HepG2 (cell line): ENCODE data around the gene UQCRHL. TPM values are rescaled to one million over a fixed set of nuclear protein-coding genes. Genes with fewer than 3 reads are reported as not detected.

Source experiments
- BCL3 ChIP-seq: sonication (generic); formaldehyde crosslinking; IDR thresholded peaks from 2 replicates; pipeline ENCODE4 v1.5.1; 2020; ENCODE audit warnings: mild to moderate bottlenecking, missing genetic modification reagents, moderate library complexity
- CHCHD3 ChIP-seq: sonication (generic); formaldehyde crosslinking; IDR thresholded peaks from 2 replicates; pipeline ENCODE4 v1.8.0; 2022; ENCODE audit warnings: mild to moderate bottlenecking, missing genetic modification reagents, moderate library complexity
- CHD4 ChIP-seq: fragments of 200-600 bp; sonication (generic); IDR thresholded peaks from 2 replicates; pipeline ENCODE4 v1.7.0; 2017; ENCODE audit warnings: mild to moderate bottlenecking, low read length, borderline replicate concordance
- GFI1 ChIP-seq: sonication (generic); formaldehyde crosslinking; IDR thresholded peaks from 2 replicates; pipeline ENCODE4 v1.5.0; 2020; ENCODE audit warnings: missing genetic modification reagents, mild to moderate bottlenecking, borderline replicate concordance
- GPBP1L1 ChIP-seq: sonication (generic); formaldehyde crosslinking; IDR thresholded peaks from 2 replicates; pipeline ENCODE4 v1.5.0; 2020; ENCODE audit warnings: mild to moderate bottlenecking, missing genetic modification reagents
- ISL2 ChIP-seq: sonication (generic); formaldehyde crosslinking; IDR thresholded peaks from 2 replicates; pipeline ENCODE4 v1.5.0; 2020; ENCODE audit warnings: missing genetic modification reagents
- MAFF ChIP-seq: IDR thresholded peaks from 2 replicates; pipeline ENCODE4 v1.6.1; 2011; ENCODE audit warnings: low read depth, low read length, improper control_type of control experiment
- MEF2D ChIP-seq: sonication (generic); formaldehyde crosslinking; IDR thresholded peaks from 2 replicates; pipeline ENCODE4 v1.5.1; 2020; ENCODE audit warnings: mild to moderate bottlenecking, missing genetic modification reagents
- MIER3 ChIP-seq: IDR thresholded peaks from 2 replicates; pipeline ENCODE4 v1.6.1; 2016; ENCODE audit warnings: missing compliant biosample characterization, borderline replicate concordance
- MLXIP ChIP-seq: sonication (generic); formaldehyde crosslinking; IDR thresholded peaks from 2 replicates; pipeline ENCODE4 v1.9.0; 2021; ENCODE audit warnings: missing genetic modification reagents, borderline replicate concordance
- MTF2 ChIP-seq: sonication (generic); formaldehyde crosslinking; IDR thresholded peaks from 2 replicates; pipeline ENCODE4 v1.5.0; 2020; ENCODE audit warnings: missing genetic modification reagents, borderline replicate concordance
- PCBP2 ChIP-seq: fragments of 200-400 bp; formaldehyde crosslinking; optimal IDR thresholded peaks from 2 replicates; pipeline ENCODE3; 2018; ENCODE audit warnings: low read length, low read depth; ENCODE audit not compliant: poor library complexity, severe bottlenecking
- REL ChIP-seq: sonication (generic); formaldehyde crosslinking; conservative IDR thresholded peaks from 2 replicates; pipeline ENCODE4 v1.8.0; 2022; ENCODE audit warnings: mild to moderate bottlenecking, missing genetic modification reagents, moderate library complexity
- SATB2 ChIP-seq: sonication (generic); formaldehyde crosslinking; IDR thresholded peaks from 2 replicates; pipeline ENCODE4 v1.5.0; 2020; ENCODE audit warnings: missing genetic modification reagents
- SETDB1 ChIP-seq: sonication (generic); formaldehyde crosslinking; IDR thresholded peaks from 2 replicates; pipeline ENCODE4 v1.5.1; 2020; ENCODE audit warnings: missing genetic modification reagents, mild to moderate bottlenecking, borderline replicate concordance
- TAF15 ChIP-seq: fragments of 200-400 bp; formaldehyde crosslinking; IDR thresholded peaks from one replicate; pipeline ENCODE4 v1.6.1; 2018; ENCODE audit warnings: mild to moderate bottlenecking, low read depth, low read length; ENCODE audit not compliant: poor library complexity, severe bottlenecking
- TOPORS ChIP-seq: sonication (generic); formaldehyde crosslinking; IDR thresholded peaks from 2 replicates; pipeline ENCODE4 v1.8.0; 2023; ENCODE audit warnings: mild to moderate bottlenecking, missing genetic modification reagents
- ZMYM4 ChIP-seq: sonication (generic); formaldehyde crosslinking; IDR thresholded peaks from 2 replicates; pipeline ENCODE4 v1.8.1; 2023; ENCODE audit warnings: mild to moderate bottlenecking, missing genetic modification reagents
- ZNF598 ChIP-seq: sonication (generic); formaldehyde crosslinking; IDR thresholded peaks from 2 replicates; pipeline ENCODE4 v1.5.1; 2020; ENCODE audit warnings: mild to moderate bottlenecking, missing genetic modification reagents, borderline replicate concordance
- ZSCAN22 ChIP-seq: sonication (generic); formaldehyde crosslinking; IDR thresholded peaks from 2 replicates; pipeline ENCODE4 v1.4.0; 2020; ENCODE audit warnings: mild to moderate bottlenecking, missing genetic modification reagents
- polyA plus RNA-seq, 8 experiments: library from polyadenylated mRNA; depleted of rRNA in 3 of 8; stranded (reverse) in 7 of 8; unstranded in 1 of 8; fragments of >200 nt; fragmentation: Illumina TruSeq in 4 of 8; extraction: Trizol in 4 of 8; gene quantifications; 2 replicates each; pipeline versions ENCODE4 v1.2.1 to v1.2.3, GENCODE V29; 2011 to 2016; ENCODE audit warnings: low read depth in 4 of 8, missing spikeins in 1 of 8, mixed read lengths in 1 of 8; ENCODE audit not compliant: insufficient read depth in 1 of 8
- total RNA-seq, 5 experiments: library from RNA; depleted of rRNA; stranded (reverse); fragments of >200 nt; fragmentation: Illumina TruSeq; extraction: Trizol; gene quantifications; 2 replicates each; pipeline ENCODE4 v1.2.3, GENCODE V29; 2016; ENCODE audit warnings: low read depth in 1 of 5
- TF ChIP-seq, protein P1 (sequence below): sonication (generic); formaldehyde crosslinking; IDR thresholded peaks from 2 replicates; pipeline ENCODE4 v1.4.0; 2020; ENCODE audit warnings: missing genetic modification reagents, borderline replicate concordance

The UQCRHL gene
- total and polyA plus RNA-seq, 2 of the 13 experiments (the other 11 are each of a cell fraction or from before 2014, with no cell fraction given), result 1.8 to 2.3 TPM

DNA sequence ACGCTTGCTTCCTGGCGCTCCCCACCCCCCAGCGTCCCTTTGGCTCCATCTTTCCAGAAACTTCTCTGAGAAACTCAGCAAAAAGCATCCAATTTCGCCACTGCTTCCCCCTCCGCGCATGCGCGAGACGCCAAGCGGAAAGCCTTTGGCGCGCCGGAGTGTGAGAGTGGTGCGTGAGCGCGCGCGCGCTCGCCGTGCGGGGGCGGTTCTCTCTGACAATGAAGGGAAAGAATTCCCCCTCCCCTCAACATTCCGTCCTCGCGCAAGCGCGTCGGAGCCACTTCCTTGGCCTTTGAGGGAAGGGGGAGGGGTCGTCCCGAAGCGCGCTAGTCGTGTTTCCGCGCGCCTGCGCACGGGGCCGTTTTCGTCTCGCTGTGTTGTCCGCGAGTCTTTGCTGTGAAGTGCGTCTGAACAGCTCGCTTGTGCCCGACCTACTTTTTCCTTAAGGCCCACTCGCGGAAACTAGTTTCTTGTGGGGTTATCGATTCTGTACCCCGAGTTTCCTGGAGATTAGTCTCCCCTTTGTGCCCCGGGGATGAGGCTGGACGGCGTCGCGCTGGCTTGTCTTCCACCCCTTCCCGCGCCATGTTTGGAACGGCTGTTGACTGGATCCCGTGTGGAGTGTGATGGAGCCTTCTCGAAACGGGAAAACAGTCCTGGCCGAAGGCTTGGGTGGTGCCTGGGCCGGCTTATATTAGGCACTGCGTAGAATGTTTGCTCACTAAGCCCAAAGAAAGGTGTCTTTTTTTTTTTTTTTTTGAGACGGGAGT is 28.5 kb upstream of the UQCRHL start (continued):
- TF ChIP-seq BCL3 (CRISPR knock-in tag) (peak; percentile 13; the same call in 1 of the 2 replicates), MAFF (peak; percentile 32; the same call in 1 of the 2 replicates), ZSCAN22 (no peak), MTF2 (CRISPR knock-in tag) (no peak), PCBP2 (no peak), CHCHD3 (CRISPR knock-in tag) (no peak), MEF2D (CRISPR knock-in tag) (peak; percentile 62), TAF15 (no peak), ZMYM4 (CRISPR knock-in tag) (peak; percentile 47), GPBP1L1 (CRISPR knock-in tag) (no peak), GFI1 (CRISPR knock-in tag) (peak; percentile 65; the same call in 1 of the 2 replicates), ZNF598 (CRISPR knock-in tag) (no peak), MLXIP (CRISPR knock-in tag) (no peak), SETDB1 (CRISPR knock-in tag) (no peak), CHD4 (no peak), MIER3 (peak; percentile 53), REL (no peak), ISL2 (CRISPR knock-in tag) (peak; percentile 61; the same call in 1 of the 2 replicates), SATB2 (CRISPR knock-in tag) (no peak), TOPORS (CRISPR knock-in tag) (no peak)
- TF ChIP-seq, protein P1, sequence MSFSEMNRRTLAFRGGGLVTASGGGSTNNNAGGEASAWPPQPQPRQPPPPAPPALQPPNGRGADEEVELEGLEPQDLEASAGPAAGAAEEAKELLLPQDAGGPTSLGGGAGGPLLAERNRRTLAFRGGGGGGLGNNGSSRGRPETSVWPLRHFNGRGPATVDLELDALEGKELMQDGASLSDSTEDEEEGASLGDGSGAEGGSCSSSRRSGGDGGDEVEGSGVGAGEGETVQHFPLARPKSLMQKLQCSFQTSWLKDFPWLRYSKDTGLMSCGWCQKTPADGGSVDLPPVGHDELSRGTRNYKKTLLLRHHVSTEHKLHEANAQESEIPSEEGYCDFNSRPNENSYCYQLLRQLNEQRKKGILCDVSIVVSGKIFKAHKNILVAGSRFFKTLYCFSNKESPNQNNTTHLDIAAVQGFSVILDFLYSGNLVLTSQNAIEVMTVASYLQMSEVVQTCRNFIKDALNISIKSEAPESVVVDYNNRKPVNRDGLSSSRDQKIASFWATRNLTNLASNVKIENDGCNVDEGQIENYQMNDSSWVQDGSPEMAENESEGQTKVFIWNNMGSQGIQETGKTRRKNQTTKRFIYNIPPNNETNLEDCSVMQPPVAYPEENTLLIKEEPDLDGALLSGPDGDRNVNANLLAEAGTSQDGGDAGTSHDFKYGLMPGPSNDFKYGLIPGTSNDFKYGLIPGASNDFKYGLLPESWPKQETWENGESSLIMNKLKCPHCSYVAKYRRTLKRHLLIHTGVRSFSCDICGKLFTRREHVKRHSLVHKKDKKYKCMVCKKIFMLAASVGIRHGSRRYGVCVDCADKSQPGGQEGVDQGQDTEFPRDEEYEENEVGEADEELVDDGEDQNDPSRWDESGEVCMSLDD (CRISPR knock-in tag), result no peak
